ENCODE results near the gene MT1G.
A peak's percentile ranks its signal among the peaks of the same experiment; 100 is the strongest.
"Not testable (repeated sequence)": the region's sequence is repeated elsewhere in the genome, so short reads cannot be mapped to it uniquely, and the experiment has no call there.

MT1G gene

GRCh38 chr16:56665286-56666261 is 2.3 kb downstream of the MT1G start:
- DNase-seq (ENCODE audit: low read depth in 2 of 2, low spot score in 1 of 2), result not testable (repeated sequence)

DNA sequence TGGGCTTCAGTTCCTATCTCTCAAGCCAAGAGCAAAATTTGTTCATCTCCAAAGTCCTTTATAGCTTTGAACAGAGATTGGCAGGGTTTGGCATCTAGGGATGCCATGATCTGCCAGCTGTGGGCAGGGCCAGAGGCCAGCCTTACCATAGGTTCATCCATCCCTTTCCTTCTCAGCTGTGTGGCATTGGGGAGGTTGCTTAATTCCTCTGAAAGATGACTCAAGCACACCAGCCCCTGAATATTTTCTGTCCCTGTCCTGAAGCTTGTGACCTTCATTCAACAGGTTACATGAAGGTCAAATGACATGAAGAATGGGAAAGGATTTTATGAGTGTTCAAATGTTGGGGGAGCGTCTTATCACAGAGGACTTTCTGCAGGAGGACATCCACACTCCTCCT is 3.4 kb downstream of the MT1G start:
- DNase-seq (ENCODE audit: low read depth in 2 of 2, low spot score in 1 of 2), result no peak

DNA sequence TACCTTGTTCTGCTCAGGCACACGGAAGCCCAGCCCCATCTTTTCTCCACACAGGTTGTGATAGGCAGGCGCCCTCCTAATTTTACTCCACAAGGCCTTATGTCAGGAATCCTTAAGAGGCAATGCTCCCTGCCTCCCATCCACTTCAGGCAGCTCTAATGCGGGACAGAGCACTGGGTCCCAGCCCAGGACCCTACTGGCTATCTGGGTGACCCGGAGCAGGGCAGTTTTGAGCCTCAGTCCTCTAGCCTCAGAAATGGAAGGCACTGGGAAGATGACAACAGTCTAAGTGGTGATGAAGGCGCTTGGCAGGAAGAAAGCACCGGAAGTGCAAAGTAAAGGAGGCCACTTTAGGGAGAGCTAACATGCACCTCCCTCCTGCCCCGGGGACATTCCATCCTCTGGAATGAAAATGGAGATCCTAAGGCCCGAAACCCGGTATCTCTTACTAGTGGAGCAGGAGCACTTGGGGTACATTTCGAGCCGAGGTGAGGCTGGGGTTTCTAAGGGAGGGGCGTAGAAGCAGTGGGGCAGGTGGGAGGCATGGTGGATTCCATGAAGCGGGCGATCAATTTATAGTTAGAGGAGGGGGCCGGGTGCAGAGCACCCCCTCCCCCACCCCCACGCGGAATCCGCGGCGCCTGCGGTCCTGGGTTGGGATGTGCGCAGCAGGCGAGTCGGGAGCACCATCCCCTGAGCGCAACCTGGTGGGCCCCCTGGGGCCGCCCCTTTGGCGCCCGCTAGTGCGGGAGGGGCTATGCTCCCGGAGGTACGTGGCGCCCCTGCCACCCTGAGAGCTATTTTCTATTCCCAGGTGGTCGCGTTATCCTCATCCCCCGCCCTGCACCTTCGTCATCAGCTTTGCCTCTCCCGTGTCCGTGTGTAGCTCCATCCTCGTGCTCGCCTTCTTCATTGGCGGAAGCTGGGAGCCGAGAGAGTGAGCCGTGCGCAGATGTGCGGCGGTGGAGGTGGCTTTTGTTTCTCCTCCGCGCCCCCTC is 5.2 kb downstream of the MT1G start:
- no peak for DNase-seq (ENCODE audit: low read depth in 2 of 2, low spot score in 1 of 2)

GRCh38 chr16:56658327-56658875 is 9.5 kb downstream of the MT1G start:
- DNase-seq (ENCODE audit: low read depth in 2 of 2, low spot score in 1 of 2), result no peak

DNA sequence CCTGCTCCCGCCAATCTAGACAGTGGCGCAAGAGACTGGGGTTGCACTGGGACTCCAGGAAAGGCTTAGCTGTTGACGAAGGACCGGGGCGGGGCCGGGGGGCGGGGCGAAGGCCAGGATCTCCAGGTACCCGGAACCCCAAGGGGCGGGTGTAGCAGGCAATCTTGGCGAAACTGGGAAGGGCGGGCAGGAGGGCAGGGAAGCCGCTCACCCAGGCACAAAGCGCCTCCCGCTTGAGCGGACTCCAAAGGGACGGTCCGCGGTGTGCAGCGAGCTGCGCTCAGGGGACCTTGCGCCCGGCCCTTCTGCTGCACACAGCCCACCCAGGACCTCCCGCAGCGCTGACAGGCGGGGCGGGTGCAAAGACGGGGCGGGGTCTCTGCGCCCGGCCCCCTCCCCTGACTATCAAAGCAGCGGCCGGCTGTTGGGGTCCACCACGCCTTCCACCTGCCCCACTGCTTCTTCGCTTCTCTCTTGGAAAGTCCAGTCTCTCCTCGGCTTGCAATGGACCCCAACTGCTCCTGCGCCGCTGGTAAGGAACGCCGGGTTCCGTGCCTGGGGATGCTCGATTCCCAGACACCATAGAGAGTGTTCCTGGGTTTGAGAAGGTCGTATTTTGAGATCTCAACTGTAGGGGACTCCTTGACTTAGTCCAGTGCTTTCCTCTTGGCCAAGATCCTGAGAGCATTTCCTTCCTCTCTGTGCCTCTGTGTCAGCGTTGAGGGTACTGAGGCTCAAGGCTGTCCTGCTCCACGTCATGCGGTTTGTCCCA is 10.1 kb downstream of the MT1G start, which contains the start of gene MT1F:
Gene MT1F, plus strand, starts transcription at position 405 of the 772 bp plus-strand sequence. Its CDS starts 100 bp downstream, at position 505.
- peak; percentile 27 to 53 for DNase-seq (ENCODE audit: low read depth in 2 of 2, low spot score in 1 of 2)

DNA sequence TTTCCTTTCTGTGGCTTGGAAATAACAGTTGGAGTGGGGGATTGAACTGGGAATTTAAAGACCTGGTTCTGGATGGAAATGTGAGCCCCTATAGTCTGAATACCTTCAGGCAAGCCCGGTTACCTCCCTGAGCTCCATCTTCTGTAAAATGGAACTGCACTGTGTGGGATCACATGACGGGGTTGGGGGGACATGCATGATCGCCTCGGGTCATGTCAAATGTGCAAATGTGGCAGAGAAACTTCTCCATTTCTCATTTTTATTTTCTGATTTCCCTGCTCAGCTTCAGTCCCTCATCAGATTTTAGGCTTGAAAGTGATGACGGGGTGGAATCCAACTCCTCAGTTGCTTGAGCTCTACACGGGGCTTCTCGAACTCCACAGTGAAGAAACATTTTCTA is 14.6 kb downstream of the MT1G start:
- DNase-seq (ENCODE audit: low read depth in 2 of 2, low spot score in 1 of 2), result no peak

- no peak for DNase-seq (ENCODE audit: low read depth in 2 of 2, low spot score in 1 of 2)
Measured at GRCh38 chr16:56652600-56652999, 15.3 kb downstream of the MT1G start.

- DNase-seq (ENCODE audit: low read depth in 2 of 2, low spot score in 1 of 2), result no peak
Measured at GRCh38 chr16:56651586-56651985, 16.3 kb downstream of the MT1G start, which contains the start of gene MT1B. Gene MT1B (plus strand): TSS chr16:56651886. CDS start chr16:56651954, 68 bp downstream.

DNA sequence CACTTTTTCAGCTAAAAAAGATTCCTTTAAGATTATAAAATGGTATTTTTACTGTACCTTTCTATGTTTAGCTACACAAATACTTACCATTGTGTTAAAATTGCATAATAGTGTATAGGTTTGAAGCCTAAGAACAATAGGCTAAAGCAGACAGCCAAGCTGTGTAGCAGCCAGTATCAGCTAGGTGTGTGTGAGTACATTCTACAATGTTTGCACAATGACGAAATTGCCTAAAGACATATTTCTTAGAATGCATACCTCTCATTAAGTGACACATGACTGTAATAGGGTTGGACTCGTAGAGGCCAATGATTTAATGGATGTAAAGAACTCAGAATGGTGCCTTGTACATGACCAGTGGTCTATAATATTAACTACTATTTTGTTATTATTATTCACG is 18.0 kb downstream of the MT1G start:
- DNase-seq (ENCODE audit: low read depth in 2 of 2, low spot score in 1 of 2), result no peak

DNA sequence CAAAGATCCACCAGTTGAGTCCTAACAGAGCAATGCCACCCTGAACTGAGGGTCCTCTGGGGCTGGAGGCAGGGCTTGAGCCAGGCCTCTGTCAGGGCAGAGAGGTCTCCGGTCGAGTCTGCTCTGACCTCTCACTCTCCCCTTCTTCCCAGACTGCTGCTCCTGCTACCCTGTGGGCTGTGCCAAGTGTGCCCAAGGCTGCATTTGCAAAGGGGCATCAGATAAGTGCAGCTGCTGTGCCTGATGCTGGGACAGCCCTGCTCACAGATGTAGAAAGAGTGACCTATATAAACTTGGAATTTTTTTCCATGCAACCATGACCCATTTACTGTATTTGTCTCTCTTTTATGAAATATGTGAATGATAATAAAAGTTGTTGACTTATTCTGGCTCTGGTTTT is 18.6 kb downstream of the MT1G start:
- DNase-seq (ENCODE audit: low read depth in 2 of 2, low spot score in 1 of 2), result no peak

GRCh38 chr16:56647641-56648431 is 20.0 kb downstream of the MT1G start:
- no peak for DNase-seq (ENCODE audit: low read depth in 2 of 2, low spot score in 1 of 2)

- no peak for DNase-seq (ENCODE audit: low read depth in 2 of 2, low spot score in 1 of 2)
Measured at GRCh38 chr16:56645838-56646237, 22.0 kb downstream of the MT1G start.

GRCh38 chr16:56645311-56645710 is 22.6 kb downstream of the MT1G start:
- DNase-seq (ENCODE audit: low read depth in 2 of 2, low spot score in 1 of 2), result no peak

DNA sequence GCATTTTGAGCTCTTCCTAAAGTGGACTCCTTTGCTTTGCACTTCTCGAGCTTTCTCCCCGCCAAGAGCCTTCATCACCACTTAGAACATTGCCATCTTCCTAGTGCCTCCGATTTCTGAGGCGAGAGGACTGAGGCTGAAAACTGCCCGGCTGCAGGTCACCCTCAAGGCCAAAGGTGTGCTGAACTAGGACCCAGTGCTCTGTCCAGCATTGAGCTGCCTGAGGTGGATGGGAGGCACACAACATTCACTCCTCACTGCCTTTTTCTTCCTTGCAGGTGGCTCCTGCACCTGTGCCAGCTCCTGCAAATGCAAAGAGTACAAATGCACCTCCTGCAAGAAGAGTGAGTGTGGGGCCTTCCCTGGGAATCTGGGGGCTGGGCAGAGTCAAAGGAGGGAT is 24.0 kb downstream of the MT1G start:
- no peak for DNase-seq (ENCODE audit: low read depth in 2 of 2, low spot score in 1 of 2)

DNA sequence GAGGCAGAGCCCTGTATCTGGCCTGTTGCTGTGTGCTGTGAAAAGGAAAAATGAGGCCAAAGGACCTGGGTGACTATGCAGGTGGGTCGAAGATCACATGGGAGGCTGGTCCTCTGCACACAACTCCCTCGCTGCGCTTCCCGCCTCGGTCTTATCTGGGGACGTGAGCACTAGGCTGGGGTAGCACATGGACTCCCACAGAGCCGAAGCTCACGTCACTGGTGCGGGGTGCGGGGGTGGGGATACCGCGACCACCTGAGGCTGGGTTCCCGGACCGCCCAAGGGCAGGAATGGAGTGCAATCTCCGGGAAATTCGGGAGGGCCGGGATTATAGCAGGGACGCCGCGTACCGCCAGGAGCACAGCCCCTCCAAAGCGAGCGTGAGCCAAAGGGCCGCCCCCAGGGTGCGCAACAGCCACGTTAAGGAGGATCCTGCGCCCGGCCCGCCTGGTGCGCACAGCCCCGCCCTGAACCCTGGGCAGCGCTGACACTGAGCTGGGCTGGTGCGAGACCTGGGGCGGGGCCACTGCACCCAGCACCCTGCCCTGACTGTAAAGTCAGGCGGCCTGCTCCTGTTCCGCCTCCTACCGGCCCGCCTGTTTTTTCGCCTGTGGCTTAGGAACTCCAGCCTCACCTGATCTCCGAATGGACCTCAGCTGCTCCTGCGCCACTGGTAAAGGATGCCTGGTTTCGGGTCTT is 24.6 kb downstream of the MT1G start:
- peak; percentile 42 for DNase-seq (ENCODE audit: low read depth in 2 of 2, low spot score in 1 of 2)

DNA sequence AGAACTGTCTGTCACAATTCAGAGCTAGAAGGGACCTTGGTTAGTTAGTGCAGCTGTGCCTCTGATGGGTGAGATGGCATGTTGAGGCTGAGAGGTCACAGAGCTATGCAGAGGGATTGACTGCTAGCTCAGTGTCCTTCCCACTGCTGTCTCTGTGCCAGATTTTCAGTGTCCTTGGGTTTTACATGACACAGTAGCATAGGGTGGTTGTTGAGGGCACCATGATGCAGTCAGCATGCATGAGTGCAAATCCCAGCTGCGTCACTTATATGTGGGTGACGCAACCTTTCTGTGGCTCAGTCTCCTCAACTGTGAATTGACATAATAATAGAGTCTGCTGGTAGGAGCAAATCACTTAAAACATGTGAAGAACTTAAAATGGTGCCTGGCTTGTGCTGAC is 26.7 kb downstream of the MT1G start:
- no peak for DNase-seq (ENCODE audit: low read depth in 2 of 2, low spot score in 1 of 2)

GRCh38 chr16:56640076-56640475 is 27.8 kb downstream of the MT1G start:
- no peak for DNase-seq (ENCODE audit: low read depth in 2 of 2, low spot score in 1 of 2)

- DNase-seq (ENCODE audit: low read depth in 2 of 2, low spot score in 1 of 2), result no peak
Measured at GRCh38 chr16:56639045-56639444, 28.8 kb downstream of the MT1G start.
